WTC11 (cell line): Measurements from ENCODE around the gene SAMD5.

ENCODE experiments used
- CBFB ChIP-seq: sonication (generic); formaldehyde crosslinking; IDR thresholded peaks from 2 replicates; pipeline ENCODE4 v1.8.1; 2022; ENCODE audit warnings: mild to moderate bottlenecking, low read depth, missing genetic modification reagents
- CREB1 ChIP-seq: sonication (generic); formaldehyde crosslinking; IDR thresholded peaks from 2 replicates; pipeline ENCODE4 v1.8.0; 2023; ENCODE audit warnings: mild to moderate bottlenecking, missing genetic modification reagents
- GTF2I ChIP-seq: fragments of 250-450 bp; sonication (Bioruptor Pico); conservative IDR thresholded peaks from 2 replicates; pipeline ENCODE4 v1.4.0; 2021; ENCODE audit warnings: mild to moderate bottlenecking
- JUN ChIP-seq: sonication (generic); formaldehyde crosslinking; IDR thresholded peaks from 2 replicates; pipeline ENCODE4 v1.8.0; 2023; ENCODE audit warnings: mild to moderate bottlenecking, missing genetic modification reagents
- TF ChIP-seq, protein P1 (sequence below): fragments of 200-600 bp; IDR thresholded peaks from 2 replicates; pipeline ENCODE4 v1.8.0; 2022; ENCODE audit warnings: antibody characterized with exemption

- TF ChIP-seq GTF2I (CRISPR knock-in tag) (no peak), JUN (CRISPR knock-in tag) (no peak), CBFB (CRISPR knock-in tag) (no peak), CREB1 (CRISPR knock-in tag) (no peak)
- TF ChIP-seq, protein P1, sequence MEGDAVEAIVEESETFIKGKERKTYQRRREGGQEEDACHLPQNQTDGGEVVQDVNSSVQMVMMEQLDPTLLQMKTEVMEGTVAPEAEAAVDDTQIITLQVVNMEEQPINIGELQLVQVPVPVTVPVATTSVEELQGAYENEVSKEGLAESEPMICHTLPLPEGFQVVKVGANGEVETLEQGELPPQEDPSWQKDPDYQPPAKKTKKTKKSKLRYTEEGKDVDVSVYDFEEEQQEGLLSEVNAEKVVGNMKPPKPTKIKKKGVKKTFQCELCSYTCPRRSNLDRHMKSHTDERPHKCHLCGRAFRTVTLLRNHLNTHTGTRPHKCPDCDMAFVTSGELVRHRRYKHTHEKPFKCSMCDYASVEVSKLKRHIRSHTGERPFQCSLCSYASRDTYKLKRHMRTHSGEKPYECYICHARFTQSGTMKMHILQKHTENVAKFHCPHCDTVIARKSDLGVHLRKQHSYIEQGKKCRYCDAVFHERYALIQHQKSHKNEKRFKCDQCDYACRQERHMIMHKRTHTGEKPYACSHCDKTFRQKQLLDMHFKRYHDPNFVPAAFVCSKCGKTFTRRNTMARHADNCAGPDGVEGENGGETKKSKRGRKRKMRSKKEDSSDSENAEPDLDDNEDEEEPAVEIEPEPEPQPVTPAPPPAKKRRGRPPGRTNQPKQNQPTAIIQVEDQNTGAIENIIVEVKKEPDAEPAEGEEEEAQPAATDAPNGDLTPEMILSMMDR = no peak
These were observed 6.8 kb downstream of the SAMD5 start for GRCh38 chr6:147515327-147515726.
